Activated naive CD4-positive, alpha-beta T cell (primary cell): ENCODE data around the gene MAG.

Experiments
- DNase-seq, 4 experiments: peaks; one replicate each; lab custom pipeline; 2025; lab: John Stamatoyannopoulos, UW

MAG gene

DNA sequence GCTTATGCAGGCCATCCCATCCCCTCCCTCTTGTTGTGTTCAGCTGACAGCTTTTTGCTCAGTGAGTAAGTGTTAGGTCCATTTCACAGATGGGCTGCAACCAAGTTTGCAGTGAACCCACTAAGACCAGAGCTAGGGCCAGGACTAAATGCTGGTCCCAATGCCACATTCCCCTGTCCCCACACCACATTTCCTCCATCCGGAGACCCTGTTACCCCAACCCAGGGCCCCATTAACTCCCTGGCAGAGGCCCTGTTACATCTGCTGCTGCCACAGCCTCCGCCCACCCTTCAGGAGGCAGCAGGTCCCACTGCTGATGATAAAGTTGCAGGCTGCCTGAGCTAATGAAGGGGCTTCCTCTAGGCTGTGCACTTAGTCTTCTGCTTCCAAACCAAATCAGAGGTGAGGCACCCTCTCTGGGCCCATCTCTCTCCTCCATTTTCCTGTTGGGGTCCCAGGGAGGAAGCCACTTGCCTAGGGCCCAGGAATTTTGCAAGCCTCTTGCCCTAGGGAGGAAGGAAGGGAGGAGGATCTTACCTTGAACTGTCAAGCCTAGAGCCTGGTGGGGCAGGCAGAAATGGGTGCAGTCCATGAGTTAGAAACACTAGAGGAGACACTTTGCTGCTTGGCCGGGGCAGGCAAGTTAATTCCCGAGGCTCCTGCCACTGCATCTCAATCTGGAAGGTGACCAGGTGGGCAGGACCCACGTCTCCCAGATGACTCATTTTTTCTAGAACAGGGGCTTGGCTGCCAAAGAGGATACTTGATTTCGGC, 26.6 kb upstream of the MAG start:
- no peak for DNase-seq

DNA sequence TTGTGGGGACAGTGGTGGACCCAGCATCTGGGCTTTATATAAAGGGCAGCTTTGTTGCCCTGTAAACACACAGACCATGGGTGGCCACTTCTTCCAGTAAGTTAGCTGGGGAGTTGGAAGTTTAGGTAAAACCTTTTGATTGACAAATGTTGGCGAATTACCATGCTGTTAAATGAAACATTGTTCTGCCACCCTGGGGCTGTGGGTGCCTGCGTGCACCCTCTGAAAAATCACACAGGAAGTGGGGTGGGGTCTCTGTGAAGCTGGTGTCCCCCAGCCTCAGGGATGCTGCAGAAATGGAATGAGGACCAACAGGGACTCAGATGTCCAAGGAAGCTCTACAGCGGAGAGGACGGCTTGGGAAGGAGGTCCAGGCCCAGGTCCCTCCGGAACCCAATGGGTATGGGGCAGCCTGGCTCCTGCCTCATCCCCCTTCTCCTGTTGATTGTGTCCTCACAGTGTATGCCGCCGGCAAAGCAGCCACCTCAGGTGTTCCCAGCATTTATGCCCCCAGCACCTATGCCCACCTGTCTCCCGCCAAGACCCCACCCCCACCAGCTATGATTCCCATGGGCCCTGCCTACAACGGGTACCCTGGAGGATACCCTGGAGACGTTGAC, 26.0 kb upstream of the MAG start:
- no peak for DNase-seq

DNA sequence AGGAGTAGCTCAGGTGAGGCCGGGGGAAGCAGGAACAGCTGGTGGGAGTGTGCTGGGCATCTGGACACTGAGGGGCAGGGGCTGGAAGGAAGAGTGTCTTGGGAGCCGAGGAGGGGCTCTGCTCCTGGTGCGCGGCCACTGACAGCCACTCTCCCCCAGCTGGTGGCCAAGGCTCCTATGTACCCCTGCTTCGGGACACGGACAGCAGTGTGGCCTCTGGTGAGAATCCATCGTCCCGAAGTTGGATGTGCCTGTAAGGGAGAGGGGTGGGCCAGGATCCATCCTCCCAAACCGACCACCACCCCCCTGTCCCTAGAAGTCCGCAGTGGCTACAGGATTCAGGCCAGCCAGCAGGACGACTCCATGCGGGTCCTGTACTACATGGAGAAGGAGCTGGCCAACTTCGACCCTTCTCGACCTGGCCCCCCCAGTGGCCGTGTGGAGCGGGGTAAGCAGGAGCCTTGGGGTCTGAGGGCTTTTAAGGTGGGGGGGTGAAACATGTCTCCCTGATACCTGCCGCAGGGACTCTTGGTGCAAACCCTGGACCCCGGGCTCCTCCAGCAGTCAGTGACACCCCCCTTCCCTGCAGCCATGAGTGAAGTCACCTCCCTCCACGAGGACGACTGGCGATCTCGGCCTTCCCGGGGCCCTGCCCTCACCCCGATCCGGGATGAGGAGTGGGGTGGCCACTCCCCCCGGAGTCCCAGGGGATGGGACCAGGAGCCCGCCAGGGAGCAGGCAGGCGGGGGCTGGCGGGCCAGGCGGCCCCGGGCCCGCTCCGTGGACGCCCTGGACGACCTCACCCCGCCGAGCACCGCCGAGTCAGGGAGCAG, 25.2 kb upstream of the MAG start:
- no peak for DNase-seq

DNA sequence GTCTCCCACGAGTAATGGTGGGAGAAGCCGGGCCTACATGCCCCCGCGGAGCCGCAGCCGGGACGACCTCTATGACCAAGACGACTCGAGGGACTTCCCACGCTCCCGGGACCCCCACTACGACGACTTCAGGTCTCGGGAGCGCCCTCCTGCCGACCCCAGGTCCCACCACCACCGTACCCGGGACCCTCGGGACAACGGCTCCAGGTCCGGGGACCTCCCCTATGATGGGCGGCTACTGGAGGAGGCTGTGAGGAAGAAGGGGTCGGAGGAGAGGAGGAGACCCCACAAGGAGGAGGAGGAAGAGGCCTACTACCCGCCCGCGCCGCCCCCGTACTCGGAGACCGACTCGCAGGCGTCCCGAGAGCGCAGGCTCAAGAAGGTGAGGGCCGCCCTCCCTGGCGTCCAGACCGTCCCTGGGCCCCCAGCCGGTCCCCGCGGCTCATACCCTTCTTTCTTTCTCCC, 24.6 kb upstream of the MAG start:
- DNase-seq, result peak in 2 of 4 experiments; percentile 40 to 43

DNA sequence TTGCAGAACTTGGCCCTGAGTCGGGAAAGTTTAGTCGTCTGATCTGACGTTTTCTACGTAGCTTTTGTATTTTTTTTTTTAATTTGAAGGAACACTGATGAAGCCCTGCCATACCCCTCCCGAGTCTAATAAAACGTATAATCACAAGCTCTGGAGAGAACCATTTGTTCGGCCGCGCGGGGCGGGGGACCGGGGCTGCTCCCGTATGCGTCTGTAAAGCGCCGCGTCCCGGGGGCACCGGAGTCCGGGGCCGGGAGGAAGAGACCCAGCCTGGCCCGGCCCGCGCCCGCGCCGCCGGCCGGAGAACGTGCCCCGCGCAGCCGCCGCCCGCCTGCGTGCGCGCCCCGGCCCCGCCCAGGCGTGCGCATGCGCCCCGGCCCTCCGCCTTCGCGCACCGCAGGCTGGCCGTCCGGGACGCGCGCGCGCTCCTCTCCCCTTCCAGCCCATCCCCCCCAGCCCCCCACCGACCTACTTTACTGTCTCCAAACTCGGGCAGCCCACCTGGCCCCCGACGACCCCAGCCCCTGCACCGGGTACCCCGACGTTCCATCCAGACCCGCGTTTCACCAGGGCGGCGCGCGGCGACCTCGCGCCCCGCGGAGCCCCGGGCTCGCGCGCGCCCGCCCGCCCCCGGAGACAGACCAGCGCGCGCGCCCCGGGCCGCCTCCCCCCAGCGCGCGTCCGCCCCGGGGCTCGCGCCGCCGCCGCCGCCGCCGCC, 24.0 kb upstream of the MAG start:
- DNase-seq, result peak; percentile 54 to 78 (median 59)

DNA sequence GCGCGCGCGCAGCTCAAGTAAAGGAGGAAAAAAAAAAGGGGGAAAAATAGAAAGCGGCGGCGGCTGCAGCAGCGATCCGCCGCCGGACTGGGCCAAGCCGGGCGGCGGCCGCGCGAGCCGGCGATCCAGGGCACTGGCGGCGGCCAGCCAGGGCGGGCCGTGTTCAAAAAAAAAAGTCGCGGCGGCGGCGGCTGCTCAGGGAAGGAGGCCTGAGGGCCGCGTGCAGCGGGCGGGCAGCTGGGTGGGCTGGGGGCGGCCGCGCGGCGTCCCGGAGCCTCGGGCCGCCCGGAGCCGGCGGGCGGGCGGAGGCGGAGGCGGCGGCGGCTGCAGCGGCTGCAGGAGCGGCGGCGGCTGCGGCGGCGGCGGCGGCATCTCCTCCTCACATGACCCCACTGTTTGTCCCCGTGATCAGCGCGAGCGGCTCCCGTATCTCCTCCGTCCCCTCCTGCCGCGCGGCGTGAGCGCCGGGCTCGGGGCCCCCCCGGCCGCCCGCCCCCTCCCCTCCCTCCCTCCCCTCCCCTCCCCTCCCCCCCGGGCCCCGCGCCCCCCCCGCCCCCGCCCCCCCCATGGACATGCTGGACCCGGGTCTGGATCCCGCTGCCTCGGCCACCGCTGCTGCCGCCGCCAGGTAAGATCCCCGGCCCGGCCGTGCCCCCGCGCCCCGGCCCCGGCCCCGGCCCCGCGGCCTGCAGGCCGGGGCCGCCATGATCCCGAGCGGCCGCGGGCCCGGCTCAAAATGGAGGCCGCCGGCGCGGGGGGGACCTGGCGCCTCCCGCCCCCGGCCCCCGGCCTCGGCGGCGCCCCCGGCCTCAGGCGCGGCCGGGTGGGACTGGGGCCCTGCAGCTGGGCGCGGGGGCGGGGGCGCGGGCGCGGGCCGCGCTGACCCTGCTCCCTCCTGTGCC, 23.2 kb upstream of the MAG start, which contains the start of gene USF2:
Gene USF2, plus strand, starts transcription at position 427 of the 902 bp plus-strand sequence. Its CDS starts 140 bp downstream, at position 567.
- DNase-seq, result peak in 3 of 4 experiments; percentile 22 to 50 (median 31)

DNA sequence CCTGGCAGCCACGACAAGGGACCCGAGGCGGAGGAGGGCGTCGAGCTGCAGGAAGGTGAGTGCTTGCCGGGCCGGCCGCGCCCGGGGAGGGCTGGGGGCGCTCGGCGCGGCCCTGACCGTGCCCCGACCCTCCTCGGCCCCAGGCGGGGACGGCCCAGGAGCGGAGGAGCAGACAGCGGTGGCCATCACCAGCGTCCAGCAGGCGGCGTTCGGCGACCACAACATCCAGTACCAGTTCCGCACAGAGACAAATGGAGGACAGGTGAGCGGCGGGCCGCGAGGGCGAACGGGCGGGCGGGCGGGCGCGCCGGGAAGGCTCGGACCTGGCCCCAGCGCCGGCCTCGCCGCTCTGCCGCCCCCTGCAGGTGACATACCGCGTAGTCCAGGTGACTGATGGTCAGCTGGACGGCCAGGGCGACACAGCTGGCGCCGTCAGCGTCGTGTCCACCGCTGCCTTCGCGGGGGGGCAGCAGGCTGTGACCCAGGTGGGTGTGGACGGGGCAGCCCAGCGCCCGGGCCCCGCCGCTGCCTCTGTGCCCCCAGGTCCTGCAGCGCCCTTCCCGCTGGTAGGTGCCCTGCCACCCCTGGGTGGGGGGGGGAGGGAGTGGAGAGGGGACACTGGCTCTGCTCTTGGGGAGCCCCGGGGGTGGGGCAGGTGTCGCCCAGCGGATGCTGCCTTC, 22.4 kb upstream of the MAG start:
- peak; percentile 16 to 66 (median 46) for DNase-seq

DNA sequence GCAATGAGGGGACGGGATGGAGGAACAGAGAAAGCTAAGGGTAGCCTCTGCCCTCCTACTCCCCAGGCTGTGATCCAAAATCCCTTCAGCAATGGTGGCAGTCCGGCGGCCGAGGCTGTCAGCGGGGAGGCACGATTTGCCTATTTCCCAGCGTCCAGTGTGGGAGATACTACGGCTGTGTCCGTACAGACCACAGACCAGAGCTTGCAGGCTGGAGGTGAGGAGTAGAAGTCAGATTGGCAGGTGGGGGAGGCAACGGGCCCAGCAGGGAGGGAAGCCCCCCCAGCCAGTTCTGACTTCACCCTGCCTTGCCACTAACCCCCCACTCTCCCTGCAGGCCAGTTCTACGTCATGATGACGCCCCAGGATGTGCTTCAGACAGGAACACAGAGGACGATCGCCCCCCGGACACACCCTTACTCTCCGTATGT, 21.6 kb upstream of the MAG start:
- no peak for DNase-seq

DNA sequence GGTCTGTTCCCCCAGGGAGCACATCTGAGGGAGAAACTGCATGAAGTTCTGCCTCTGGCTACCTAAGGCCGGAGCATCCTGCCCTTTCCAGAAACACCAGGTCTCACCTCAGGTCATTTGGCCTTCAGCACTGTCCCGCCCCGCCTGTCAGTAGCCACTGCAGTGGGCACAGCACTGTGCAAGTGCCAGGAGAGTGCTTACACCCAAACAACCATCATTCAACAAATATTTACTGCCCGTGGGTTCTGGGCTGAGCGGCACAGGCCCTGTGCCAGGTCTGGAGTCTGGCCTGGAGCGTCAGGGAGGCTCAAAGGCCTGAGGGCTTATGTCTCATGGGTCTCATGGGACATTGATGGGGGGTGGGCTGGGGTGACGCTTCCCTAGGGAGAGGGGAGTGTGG, 20.4 kb upstream of the MAG start:
- no peak for DNase-seq

DNA sequence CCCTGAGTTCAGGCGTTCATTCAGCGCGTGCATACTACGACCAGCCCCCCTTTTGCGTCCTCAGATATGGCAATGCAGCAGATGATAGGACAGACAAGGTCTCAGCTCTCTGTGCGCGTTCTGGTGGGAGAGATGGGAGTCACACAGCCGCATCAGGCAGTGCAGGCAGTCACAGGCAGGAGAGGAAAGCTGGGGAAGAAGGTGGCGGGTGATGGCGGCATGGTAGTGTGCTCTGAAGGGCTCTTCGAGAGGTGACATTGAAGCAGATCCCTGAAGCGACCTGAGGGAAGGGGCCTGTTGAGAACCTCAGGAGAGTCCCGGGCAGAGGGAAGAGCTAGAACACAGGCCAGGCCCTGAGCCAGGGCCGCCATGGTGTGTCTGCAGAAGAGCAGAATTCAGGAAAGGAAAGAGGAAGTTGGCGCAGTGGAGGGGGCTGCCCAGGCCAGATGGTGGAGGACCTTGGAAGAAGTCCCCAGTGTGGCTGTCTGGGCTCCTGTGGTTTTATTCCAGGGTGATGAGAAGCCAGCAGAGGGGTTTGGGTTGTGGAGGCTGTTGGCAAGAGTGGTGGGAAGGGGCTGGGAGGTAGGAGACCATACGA, 19.7 kb upstream of the MAG start:
- DNase-seq, result no peak

DNA sequence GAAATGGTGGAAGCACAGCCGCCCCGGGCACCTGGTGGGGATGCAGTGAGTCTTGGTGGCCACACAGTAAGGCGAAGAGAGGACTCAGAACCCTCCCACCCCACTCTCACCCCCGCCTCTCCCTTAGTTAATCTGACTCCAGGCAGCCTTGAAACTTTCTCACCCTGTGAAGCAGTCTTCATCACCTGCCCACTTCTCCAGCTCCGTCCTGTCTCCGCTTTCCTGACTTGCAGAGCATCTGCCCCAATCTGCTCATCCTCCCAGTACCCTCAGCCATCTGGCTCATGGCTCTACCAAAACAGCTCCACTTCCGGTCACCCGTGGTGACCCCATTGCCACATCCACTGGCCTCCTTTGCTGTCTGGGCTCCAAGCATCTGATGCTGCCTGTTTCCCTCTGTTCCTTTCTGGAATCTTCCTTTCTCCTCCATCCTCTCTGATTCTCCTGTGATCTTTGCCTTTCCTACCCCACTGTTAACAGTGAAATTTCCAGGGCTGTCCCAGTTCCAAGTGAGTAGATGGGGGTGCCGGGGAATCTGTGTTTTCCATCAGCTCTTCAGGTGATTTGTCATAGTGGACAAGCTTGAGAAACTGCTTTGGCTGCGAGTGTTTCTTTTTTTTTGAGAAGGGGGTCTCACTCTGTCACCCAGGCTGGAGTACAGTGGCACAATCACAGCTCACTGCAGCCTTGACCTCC, 18.9 kb upstream of the MAG start:
- no peak for DNase-seq

DNA sequence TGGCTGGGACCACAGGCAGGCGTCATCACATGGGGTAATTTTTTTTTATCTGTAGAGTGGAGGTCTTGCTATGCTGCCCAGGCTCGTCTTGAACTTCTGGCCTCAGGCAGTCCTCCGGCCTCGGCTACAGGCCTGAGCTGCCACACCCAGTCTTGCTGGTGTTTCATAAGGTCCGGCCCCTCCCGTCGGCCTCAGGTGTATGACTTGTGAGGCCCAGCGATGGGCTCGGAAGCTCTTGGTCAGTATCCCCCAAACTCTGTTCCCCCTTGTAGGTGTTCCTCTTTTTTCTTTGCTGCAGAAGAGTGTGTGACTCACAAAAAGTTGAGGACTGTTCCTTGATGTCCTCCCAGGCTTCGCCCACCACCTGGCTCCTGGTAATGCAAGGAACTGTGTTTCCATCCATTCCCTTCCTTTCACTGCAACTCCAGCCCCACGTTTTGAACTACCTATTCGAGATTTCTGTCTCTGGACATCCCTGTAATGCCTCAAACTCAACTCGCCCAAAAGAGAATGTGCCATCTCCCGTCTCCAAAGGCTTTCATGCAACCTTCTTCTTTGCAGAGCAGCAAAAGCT, 18.2 kb upstream of the MAG start:
- no peak for DNase-seq

DNA sequence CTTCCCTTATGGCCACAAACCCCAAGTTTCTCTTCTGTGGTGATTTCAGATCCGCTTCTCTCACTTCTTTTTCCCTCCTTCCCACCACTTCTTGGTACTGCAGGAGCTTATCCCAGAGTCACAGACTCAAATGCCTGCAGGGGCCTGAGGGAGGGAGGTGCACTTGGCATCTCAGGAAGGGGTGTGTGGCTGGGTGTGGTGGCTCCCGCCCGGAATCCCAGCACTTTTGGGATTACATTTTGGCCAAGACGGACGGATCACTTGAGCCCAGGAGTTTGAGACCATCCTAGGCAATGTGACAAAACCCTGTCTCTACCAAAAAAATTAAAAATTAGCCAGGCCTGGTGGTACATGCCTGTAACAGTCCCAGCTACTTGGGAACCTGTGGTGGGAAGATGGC, 17.6 kb upstream of the MAG start:
- no peak for DNase-seq

DNA sequence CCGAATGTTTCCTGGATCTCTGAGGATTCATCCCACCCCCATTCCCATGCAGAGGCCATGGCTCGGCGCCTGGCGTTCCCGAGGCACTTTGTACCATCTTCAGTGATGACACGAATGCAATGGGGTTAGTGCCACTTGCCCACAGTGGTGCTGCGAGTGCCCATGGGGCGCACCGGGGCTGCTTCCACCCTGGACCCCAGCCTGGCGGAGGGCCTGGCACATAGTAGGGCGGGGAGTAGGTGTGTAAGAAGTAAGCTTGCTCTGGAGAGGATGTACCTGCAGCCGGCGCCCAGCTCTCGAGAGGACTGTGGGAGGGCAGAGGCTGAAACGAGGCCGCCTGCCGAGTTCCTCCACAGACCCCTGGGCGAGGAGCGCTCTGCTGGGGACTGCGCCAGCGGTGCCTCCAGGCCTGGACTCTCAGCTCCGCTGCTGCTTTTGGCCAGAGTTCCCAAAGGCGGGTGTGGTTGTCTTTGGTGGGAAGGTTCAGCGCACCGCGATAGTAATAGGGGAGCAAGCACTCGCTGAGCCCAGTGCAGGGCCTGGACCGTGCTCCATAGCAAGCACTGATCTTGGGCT, 15.2 kb upstream of the MAG start:
- no peak for DNase-seq

DNA sequence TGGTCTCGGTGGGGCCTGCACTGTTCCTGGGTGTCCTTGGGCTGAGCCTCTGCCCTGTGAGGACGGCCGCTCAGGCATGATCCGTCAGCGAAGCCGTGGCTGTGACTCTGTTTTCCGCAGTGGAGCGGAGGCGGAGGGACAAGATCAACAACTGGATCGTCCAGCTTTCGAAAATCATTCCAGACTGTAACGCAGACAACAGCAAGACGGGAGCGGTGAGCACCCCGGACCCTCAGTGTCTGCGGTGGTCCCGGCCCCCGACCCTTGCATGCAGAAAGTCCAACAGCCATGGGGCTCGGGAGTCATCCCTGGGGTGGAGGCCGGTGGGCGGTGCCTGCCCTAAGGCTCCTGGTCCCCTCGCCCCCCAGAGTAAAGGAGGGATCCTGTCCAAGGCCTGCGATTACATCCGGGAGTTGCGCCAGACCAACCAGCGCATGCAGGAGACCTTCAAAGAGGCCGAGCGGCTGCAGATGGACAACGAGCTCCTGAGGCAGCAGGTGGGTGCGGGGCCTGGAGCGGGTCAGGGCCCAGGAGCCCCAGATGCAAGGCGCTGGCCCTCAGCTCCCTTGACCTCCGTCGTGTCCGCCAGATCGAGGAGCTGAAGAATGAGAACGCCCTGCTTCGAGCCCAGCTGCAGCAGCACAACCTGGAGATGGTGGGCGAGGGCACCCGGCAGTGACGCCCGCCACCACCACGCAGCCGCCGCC, 13.2 kb upstream of the MAG start:
- DNase-seq, result no peak

DNA sequence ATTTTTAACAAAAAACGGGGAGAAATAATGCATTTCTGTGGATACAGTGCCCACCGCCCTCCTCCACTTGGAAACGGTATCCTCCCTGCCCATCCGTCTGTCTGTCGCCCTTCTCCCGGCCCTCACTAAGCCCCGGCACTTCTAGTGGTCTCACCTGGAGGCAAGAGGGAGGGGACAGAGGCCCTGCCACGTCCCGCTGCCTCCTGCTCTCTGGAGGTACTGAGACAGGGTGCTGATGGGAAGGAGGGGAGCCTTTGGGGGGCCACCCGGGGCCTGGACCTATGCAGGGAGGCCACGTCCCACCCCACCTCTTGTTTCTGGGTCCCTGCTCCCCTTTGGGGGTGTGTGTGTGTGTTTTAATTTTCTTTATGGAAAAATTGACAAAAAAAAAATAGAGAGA, 12.6 kb upstream of the MAG start:
- no peak for DNase-seq

DNA sequence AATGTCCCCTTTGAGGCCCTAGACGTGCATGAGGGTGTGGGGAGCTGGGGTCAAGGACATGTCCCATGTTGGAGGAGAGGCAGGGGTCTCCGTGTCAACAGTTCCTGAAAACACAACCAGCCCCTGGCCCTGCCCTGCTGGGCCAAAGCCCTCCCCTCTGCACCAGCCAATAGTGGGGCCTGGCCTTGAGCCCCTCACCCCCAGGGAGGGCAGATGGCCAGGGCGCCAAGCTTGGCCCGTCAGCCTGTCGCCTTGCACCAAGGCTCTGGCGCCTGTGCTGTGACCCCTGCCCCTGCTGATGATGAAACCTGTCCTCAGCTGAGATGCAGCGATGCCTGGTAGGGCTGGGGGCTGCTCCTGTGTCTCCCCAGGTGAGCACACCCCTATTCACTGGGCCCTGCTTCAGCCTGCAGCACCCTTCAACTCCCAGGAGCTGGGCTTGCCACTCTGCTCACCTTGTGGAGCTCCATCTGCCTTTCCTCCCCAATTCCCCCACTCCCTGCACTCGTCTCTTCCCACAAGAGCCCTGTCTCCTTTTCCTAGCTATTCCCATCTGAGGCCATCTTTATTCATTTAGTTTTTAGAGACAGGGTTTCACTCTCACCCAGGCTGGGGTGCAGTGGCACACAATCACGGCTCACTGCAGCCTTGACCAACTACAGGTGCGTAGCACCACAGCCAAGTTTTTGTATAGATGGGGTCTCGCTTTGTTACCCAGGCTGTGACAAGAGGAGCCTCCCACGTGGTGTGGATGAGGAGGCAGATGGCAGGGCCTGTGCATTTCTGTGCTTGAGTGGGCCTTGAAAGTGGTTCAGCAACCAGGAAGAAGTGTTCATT, 11.8 kb upstream of the MAG start:
- no peak for DNase-seq
